Epithelial cell of esophagus (primary cell): ENCODE measurements around the gene NISCH.

Experiments
- DNase-seq: peaks from one replicate; pipeline ENCODE4 v3.0.0; 2010; ENCODE audit warnings: low read depth
- H3K4me3 ChIP-seq: 2 replicates; pipeline ENCODE4 v1.5.1; 2011; ENCODE audit warnings: mild to moderate bottlenecking, low read length, control low read depth
- CTCF ChIP-seq: IDR thresholded peaks from 2 replicates; pipeline ENCODE4 v1.5.1; 2011; ENCODE audit warnings: low read depth, mild to moderate bottlenecking, low read length, control low read depth, inconsistent platforms; ENCODE audit not compliant: insufficient read depth; ENCODE audit errors: missing control alignments

The NISCH gene

GRCh38 chr3:52455283-52456168 lies at the start of gene NISCH:
TSS of gene NISCH (plus strand) at chr3:52455604. CDS start at chr3:52455642, 38 bp downstream.
- peak; percentile 82 for DNase-seq
- peak within 1 kb of the TSS; percentile 79 for H3K4me3 ChIP-seq
- no peak for TF ChIP-seq CTCF

- peak; percentile 99 for DNase-seq
- TF ChIP-seq CTCF: no peak
- peak overlapping the region; percentile 37 for H3K4me3 ChIP-seq
Measured at GRCh38 chr3:52406231-52406661, 49.2 kb upstream of the NISCH start.

- no peak for TF ChIP-seq CTCF
- no peak overlapping the region for H3K4me3 ChIP-seq
- DNase-seq: no peak
Measured at GRCh38 chr3:52406791-52407510, 48.5 kb upstream of the NISCH start.

GRCh38 chr3:52407779-52408178 lies 47.6 kb upstream of the NISCH start:
- DNase-seq: no peak
- no peak for TF ChIP-seq CTCF
- H3K4me3 ChIP-seq: no peak overlapping the region

GRCh38 chr3:52408466-52408865 lies 46.9 kb upstream of the NISCH start:
- no peak for DNase-seq
- peak overlapping the region; percentile 95 for H3K4me3 ChIP-seq

GRCh38 chr3:52415800-52416199 lies 39.6 kb upstream of the NISCH start:
- no peak for TF ChIP-seq CTCF
- DNase-seq: peak; percentile 26

More at GRCh38 chr3:52408466-52408865, 46.9 kb upstream of the NISCH start:
- TF ChIP-seq CTCF: no peak

More at GRCh38 chr3:52415800-52416199, 39.6 kb upstream of the NISCH start:
- no peak overlapping the region for H3K4me3 ChIP-seq
